GM20000 (cell line): ENCODE measurements around the gene CBLB.

ENCODE experiments used
- DNase-seq: peaks from one replicate; pipeline ENCODE4 v3.0.0; 2012; ENCODE audit warnings: low spot score
- TF ChIP-seq, protein P1 (sequence below): IDR thresholded peaks from 2 replicates; pipeline ENCODE4 v1.5.1; 2012; ENCODE audit warnings: mild to moderate bottlenecking, control low read depth; ENCODE audit errors: extremely low read depth, missing control alignments

Gene CBLB

DNA sequence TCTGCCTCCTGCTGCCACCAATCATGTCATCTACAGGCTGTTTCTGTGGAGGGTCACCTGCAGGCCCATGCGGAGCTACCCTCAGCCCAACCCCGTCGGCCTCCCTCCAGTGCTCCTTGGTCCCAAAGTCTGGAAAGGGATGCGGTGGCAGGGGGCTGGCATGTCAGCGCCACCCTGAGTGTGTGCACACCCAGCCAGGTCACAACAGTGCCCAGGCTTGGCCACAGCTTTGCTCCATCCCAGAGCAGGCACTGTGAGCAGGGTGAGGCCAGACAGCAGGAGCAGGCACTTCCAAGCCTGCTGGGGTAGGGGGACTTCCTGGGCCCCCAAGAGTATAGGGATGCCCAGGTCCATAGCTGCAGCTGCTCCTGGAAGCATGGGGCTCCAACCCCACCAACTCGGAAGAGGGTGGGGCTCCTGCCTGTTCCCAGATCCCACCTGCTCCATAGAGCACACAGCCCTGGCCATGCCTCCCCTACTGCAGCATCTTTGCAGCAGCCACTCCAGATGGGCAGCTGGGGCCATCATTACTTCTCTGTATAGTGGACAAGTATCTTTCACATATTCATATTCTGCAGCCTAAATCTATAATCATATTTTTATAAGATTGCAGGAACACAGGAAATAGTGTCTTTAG is 109.3 kb downstream of the CBLB start:
- TF ChIP-seq, protein P1, sequence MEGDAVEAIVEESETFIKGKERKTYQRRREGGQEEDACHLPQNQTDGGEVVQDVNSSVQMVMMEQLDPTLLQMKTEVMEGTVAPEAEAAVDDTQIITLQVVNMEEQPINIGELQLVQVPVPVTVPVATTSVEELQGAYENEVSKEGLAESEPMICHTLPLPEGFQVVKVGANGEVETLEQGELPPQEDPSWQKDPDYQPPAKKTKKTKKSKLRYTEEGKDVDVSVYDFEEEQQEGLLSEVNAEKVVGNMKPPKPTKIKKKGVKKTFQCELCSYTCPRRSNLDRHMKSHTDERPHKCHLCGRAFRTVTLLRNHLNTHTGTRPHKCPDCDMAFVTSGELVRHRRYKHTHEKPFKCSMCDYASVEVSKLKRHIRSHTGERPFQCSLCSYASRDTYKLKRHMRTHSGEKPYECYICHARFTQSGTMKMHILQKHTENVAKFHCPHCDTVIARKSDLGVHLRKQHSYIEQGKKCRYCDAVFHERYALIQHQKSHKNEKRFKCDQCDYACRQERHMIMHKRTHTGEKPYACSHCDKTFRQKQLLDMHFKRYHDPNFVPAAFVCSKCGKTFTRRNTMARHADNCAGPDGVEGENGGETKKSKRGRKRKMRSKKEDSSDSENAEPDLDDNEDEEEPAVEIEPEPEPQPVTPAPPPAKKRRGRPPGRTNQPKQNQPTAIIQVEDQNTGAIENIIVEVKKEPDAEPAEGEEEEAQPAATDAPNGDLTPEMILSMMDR, result no peak
- DNase-seq, result no peak

DNA sequence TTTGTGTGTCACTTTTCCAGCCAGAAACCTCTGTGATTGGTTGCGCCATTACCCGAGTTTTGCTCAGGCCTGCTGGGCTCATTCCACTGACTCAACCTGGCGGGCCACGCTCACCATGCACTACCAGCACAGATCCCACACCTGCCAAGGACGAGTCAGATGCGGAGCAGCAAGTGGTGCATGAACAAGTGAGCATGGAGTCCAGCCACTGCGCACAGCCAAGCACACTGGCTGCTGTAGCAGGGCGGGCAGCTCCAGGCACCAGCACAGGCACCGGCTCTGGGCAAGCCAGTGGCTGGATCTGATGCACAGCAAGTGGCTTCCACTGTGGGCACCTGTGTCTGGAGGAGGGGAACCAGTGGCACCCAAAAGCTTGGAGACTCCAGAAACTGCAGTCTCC is 110.4 kb downstream of the CBLB start:
- no peak for DNase-seq
- TF ChIP-seq, protein P1, result no peak

DNA sequence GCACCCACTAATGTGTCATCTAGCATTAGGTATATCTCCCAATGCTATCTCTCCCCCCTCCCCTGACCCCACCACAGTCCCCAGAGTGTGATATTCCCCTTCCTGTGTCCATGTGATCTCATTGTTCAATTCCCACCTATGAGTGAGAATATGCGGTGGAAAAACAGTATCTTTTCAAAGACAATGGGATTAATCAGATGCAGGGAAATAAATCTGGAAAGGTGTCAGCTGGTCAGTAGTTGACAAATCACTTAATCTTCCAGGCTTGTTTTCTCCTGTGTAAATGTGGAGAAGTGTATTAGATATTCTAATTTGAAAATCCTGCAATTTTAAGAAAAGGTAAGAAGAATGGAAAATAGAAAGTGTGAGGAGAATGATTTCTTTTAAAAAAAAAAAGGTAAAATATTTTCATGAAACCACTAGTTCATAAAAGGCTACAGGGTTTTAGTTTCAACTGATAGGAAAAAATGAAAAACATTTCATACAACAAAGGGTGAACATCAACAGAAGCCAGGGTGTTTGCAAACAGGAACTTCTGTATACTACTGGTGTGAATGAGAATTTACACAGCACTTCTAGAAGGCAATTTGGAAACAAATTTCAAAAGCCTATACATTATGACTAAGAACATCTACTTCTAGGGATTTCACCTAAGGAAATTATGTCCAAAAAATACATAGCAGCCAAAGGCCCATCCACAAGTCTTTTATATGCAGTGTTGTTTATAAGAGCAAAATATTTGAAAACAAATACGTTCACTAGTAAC is 113.5 kb downstream of the CBLB start:
- no peak for DNase-seq
- TF ChIP-seq, protein P1, result no peak

DNA sequence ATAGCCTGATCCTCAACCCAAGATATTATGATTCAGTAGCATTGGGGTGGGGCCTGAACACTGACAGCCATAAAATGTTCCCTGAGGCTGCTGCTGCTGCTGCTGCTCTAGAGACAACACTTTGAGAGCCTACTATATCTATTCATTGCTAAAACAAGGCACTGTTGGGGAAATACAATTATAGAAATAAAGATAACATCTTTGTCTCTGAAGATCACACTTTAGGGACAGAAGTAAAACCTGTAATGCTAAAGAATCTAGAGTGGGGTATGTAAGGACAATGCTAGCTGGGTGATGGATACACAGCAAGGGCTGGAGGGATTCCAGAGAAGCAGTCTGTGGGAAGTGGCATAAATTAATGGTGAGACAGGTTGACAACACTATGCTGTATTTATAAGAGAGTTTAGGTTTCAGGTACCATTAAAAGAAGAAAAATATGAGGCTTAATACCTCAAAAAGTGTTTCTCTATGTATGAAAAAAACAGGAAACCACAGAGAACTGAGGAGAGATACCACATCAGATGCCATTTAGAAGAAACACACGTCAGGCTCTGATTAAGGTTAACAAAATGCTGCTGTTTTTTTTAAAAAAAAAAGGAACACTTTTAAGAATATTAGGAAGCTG is 115.9 kb downstream of the CBLB start:
- TF ChIP-seq, protein P1, result no peak
- peak; percentile 7 for DNase-seq

DNA sequence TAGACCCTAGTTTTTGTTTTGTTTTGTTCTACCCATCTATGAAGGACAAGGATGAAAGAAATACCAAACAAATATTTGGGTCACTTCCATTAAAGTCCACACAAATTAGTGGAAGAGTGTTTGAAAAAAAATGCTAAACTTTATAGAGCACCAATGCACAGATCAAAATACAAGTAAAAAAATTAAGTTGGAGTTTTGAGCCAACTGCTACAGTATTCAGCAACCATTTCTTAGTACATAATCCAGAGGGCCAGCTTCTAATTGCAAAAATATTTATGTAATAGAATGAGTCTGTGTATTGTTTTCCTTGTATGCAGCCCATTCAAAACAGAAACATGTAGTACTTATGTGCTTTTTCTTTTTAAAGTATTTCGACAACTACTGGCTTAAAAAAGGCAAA is 121.1 kb downstream of the CBLB start:
- TF ChIP-seq, protein P1, result no peak
- no peak for DNase-seq

DNA sequence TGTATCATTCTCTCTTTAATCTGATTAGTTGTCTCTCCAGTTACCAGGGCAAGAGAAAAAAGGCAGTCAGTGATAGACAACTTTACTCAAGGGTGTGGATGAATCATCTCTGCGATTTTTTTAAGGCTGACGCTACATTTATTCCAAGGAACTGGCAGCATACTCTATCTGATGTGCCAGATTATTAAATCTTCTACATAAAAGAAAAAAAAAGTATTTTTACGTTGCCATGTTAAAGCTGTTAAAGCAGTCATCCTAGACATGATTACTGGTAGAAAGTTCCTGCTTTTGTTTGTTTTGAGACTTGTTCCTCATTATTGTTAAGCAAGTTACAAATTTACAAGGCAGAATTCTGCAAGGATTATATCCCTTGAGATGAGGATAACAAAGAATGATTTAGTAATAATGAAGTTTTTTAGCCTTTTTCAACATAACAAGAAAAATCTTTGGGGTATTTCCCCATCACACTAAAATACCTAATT is 121.7 kb downstream of the CBLB start:
- TF ChIP-seq, protein P1, result no peak
- DNase-seq, result no peak

DNA sequence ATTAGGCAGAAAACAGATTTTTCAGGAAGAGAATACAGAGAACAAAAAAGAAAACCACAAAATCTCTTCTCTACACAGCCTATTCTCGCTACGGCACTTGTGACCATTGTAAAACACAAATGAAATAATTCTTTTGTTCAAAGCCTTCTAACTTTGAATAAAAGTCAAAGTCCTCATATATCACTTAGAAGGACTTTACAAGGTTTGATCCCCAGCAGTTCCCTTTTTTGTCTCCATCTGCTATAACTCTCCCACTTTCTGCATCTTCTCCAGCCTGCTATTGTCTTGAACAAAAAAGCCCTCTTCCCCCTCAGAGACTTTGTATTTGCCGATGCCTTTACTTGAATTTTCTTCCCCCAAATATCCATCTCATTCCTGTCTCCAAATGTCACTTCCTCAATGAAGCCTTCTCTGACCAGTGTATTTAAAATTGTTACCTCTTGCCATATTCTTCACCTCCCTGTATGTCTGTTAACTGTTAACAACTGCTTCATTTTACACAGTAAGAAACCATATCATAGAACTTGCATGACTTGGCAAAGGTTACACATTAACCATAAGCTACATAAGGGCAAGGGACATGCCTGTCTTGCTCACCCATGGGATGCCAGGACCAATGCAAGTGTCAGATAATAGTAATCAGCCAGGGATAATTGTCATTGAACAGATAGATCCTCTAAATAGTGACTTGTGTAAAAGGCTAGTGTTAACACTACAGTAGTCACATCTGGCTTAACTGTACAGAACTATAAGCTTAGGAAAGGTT is 122.4 kb downstream of the CBLB start:
- DNase-seq, result no peak
- TF ChIP-seq, protein P1, result no peak
